Limb (tissue), 2 donors: ENCODE data around the gene CCDC197.
A peak's percentile ranks its signal among the peaks of the same experiment; 100 is the strongest.

Source experiments
- DNase-seq, 2 donors: peaks; one replicate each; pipeline ENCODE4 v3.0.0-alpha.2; 2016; ENCODE audit errors: extremely low spot score in 2 of 2

The CCDC197 gene

DNA sequence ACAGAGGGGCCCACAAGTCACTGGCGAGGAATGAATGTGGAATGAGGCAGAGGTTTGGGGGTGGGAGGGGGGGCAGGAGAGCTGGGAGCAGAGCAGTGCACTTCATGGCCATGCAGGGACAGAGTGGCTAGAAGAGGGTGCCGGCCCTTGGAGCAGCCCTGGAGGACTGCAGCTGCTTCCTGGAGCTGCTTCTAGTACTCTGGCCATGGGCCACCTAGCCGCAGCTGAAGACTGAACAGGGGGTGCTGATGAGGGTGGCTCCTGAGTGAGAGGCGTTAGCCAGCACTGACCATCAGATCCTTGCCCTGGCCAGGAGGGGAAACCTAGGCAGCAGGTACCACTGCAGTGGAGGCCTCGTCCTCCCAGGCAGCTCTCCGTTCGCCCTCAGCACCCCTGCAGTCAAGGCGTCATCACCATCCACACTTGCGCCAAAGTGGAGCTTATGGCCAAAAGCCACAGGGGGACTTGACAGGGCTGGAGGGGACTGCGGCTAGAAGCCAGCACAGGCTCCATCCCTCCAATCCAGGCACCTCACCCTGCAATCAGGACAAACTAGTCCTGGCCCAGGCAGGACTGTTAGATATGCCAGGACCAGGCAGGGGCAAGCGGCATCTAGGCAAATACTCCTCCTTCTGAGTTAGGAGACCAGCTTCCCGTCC lies 45.5 kb downstream of the CCDC197 start:
- DNase-seq: no peak

DNA sequence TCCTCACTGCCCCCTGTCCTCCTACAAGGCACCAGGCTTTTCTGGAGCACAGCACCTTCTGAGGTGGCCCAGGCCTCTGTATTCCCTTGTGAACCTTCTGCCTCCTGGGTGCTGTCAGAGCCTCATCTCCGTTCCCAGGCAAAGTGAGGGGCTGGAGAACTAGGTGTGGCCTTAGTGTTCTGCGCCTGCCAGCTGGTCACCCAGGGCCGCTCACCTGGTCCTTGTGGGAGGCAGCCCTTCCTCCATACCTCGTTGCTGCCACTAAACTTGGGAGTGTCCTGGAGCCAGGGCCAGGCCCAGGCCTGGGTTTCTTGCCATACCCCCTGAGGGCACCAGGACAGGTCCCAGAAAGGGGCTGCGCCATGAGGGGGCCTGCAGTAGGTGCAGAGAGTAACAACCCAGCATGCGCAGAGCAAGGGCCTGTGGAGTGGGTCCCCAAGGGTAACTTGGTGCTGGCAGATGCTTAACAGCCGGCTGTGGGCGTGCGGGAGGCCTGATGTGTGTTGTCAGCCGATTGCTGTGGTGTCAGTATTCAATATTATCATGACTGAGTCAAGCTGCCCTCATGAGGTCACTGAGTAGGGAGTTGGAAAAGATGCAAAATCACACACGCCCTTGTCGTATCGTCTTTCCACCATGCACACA lies 46.1 kb downstream of the CCDC197 start:
- no peak for DNase-seq

DNA sequence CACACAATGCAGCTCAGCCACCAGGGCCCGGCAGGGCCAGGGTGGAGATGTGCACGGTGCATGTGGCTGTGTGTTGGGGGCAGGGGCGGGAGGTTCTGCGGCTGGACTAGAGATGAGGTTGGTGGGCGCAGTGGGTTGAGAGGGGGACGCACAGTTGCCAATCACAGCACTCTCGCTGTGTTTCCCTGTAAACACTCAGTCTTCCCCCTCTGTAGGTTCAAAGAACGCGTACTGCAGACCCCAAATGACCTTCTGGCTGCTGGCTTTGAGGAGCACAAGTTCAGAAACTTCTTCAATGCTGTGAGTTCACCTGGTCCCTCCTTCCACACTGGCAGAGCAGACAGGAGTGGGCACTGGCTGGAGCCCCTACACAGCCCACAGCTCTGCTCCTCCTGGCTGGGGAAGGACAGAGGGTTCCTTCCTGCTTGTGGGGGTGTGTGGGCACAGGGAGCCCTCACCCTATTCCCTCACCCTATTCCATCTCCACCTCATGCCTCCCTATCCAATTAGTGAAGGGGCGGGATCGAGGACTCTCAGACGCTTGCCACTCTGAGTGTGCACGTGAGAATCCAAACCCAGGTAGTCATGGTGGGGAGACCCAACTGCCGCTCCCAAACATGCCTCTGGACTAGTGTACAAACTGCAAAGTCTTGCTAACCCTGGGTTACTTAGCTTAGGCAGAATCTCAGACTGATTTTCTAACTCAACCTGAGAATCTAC lies 46.8 kb downstream of the CCDC197 start:
- DNase-seq: no peak

DNA sequence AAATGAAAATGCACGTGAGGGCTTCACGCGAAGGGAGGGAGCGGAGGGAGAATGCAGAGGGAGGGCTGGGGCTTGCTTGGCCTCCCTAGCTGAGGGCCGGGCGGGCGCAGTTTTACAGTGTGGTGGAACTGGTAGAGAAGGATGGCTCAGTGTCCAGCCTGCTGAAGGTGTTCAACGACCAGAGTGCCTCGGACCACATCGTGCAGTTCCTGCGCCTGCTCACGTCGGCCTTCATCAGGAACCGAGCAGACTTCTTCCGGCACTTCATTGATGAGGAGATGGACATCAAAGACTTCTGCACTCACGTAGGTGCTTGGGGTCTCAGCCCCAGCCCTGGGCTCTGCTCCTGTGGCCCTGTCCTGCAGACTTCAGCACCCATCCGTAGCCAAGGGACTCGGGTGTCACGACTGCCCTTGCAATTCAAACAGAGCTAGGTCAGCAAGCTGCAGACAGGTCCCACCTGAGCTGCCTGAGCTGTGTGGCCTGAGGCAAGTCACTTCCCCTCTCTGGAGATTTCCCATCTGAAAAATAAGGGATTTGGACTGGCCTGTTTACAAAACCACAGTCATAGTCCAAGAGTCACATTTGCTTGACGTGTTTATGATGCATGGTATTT lies 47.5 kb downstream of the CCDC197 start:
- DNase-seq: no peak

DNA sequence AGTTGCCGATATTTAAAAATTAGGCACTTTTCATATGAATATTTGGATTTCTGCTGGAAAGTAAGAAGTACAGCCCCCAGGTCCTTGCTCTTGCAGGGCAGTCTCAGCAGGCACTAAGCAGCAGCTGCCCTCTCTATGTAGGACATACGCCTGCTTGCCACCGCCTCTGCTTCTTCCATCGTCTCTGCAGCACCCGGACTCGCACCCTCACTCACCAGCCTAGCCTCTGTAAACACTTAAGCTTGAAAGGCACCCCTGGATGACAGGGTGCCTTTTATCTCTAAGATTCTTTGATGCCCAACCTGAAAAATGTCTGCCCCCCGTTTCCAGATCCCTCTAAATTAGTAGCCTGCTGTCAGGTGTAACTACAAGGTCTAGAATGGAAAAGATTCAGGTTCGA lies 48.0 kb downstream of the CCDC197 start:
- no peak for DNase-seq

DNA sequence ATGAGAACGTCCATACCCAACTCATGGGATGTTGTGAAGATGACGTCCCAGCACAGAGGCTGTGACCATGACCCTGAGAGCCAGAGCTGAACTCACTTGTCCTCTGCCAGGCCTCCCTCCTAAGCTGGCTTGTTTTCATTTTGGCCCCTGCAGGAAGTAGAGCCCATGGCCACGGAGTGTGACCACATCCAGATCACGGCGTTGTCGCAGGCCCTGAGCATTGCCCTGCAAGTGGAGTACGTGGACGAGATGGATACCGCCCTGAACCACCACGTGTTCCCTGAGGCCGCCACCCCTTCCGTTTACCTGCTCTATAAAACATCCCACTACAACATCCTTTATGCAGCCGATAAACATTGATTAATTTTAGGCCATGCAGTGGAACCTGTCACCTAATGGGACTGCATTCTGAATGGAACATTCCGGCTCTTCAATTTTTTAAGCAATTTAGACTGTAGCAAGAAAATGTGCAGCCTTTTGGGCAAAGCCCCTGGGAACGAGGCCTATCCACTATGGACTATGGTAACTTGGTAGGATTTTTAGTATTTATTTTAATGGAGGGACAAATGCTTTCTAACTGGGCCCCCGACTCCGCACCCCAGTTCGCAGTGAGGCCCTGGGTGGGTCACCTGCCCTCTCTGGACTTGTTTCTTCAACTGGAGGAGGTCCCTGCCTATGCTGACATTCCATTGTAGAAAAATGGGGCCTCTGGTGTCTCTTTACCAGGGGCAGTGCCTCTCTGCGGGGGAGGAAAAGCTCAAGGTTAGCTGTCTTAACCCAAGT lies 48.7 kb downstream of the CCDC197 start:
- DNase-seq: peak in 1 of 2 donors; percentile 18

DNA sequence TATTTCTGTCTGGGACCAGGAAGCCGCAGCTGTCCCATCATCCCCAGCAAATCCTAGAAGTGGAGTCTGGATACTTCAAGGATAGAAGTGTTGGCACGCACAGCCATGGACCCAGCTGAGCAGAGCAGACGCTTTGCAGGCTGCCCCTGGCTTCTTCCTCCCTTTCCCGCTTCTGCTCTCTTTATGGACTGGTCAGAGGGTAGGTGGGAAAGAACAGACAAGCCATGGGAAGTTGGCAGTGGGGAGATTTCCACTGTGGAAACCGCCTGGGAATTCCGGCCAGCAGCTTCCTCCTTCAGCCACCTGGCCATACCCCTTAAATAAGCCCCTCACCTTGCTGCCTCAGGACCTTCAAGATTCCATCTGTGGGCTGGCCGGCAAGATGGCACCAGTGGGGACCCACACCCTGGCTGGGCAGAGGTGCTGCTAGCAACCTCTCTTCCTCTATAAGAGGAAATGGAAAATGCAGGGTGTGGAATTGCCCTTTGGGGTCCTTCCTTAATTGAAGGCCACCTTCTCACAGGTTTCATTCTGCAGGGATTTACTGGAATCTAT lies 49.7 kb downstream of the CCDC197 start:
- peak in 1 of 2 donors; percentile 9 for DNase-seq

DNA sequence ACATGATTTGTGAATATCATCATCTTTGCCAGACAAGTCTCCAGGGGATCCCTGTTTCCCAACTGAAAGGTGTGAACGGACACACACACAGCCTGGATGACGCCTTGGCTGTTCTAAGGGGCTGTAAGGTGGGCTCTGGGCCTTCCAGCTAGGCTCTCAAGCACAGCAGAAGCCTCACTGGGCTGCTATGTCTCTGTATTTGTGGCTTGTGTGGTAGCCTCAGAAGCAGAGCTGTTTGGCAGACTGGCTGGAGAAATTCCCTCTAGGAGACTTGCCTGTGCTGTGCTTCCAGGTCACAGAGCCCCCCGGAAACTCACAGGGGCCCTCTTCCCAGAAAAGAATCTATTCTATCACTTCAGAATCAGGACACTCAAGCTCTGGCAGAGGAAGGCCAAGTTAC lies 50.5 kb downstream of the CCDC197 start:
- DNase-seq: peak in 1 of 2 donors; percentile 18

DNA sequence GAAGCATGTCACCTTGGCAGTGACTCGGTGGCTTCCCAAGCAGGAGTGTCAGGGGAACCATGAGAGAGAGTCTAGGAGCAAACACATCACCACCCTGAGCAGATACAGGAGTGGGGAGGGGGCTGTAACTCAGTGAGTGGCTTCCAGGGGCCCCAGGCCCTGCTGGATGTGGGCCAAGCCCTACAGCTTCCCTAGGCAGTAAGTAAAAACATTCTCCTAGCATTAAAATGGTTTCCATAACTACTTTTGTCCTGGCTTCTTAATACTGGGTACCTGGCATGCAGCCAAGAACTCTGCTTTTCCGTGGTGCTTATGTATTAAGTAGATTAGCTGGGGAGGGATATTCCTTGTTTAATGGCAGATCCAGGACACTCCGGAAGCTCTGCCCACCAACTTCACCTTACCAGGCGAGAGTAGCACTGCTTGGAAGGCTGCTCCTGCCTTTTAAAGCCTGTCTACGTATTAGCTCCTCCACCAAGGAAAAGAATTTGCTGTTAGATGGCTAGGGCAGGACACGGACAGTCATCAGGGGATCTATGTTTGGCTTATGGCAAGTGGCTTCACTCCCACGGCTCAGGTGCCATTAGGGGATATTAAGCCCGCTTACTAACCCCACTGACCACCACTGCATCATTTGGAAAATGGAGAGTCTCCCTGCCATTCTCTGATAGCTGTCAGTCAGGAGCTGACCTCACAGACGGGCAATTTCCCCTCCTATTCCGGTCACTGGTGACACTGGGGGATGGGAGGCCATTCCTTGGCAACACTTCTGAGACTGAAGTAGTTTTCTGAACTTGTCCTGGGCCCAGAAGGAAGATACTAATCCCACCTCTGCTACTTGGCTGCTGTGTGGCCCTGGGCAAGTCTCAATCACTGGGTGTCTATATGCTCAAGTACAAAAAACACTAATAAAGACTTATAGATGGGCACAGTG lies 51.9 kb downstream of the CCDC197 start:
- peak in 1 of 2 donors; percentile 64 for DNase-seq

DNA sequence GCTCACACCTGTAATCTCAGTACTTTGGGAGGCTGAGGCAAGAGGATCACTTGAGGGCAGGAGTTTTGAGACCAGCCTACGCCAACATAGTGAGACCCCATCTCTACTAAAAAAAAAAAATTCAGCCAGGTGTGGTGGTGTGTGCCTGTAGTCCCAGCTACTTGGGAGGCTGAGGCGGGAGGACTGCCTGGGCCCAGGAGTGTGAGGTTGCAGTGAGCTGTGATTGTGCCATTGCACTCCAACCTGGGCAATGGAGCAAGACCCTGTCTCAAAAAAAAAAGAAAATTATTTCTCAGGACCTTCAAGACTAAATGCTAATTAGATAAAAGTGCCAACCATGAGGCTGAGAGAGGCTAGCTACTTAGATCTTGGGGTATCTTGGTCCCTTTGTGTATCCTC lies 52.5 kb downstream of the CCDC197 start:
- DNase-seq: no peak

DNA sequence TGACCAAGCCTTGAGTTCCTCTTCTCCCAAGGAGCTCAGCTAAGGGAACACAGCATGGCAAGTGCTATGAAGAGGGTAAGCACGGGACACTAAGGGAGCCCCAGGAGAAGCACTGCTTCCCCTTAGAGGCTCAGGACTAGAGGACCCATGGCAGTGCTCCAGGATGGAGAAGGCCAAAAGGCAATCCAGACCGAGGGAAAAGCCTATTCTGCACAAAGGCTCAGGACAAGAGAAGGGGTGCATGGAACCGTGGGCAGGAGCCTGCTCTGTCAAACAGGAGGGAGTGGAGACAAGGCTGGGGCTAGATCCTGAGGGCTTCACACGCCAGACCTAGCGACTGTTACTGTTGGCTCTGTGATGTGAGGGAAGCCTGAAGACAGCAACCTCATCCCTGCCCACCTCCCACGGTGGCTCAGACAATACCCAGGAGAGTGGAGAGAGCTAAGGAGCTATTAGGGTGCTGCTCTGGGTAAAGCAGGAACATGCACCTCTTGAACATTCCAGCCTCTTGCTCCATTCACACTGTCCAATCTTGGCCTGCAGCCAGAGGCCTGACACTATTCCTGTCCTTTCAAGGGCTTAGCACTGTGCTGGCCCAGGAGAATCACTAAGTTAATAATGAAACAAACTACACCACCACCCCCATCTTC lies 53.3 kb downstream of the CCDC197 start:
- peak in 1 of 2 donors; percentile 24 for DNase-seq

DNA sequence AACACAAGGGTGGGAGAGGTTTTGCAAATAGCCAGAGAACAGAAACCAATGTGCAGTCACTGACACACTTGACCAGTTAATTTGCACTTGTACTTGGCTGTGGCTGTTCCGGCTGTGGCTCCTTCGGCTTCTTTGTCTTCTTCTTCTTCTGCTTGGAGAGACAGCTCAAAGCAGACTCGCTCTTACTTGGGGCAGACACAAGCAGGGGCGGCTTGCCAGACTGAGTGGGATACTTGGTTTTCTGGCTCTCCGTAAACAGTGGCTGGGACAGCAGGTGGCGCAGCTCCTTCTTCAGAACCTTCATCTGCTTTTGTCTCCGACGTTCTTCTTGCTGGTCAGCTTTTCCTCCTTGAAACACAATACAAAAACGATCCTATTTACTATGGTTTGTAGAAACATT lies 54.0 kb downstream of the CCDC197 start:
- DNase-seq: no peak

DNA sequence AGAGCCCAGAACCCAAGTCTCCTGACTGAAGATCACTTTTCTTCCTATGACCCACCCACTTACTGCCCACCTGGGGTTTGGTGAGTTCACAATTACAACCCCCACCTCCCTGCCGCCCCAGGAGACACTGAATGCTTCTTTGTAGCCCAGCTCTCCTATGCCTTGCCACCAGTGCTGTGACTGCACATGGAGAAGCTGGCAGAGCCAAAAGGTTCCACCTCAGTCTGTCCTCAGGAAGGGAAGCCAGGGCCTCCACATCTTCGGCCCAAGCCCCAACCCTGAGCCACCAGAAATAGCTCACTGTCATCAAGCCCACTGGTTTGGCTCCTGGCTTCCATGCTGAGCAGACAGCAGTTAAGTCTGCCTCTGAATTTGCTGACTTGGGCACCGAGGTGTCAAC lies 54.7 kb downstream of the CCDC197 start:
- no peak for DNase-seq

DNA sequence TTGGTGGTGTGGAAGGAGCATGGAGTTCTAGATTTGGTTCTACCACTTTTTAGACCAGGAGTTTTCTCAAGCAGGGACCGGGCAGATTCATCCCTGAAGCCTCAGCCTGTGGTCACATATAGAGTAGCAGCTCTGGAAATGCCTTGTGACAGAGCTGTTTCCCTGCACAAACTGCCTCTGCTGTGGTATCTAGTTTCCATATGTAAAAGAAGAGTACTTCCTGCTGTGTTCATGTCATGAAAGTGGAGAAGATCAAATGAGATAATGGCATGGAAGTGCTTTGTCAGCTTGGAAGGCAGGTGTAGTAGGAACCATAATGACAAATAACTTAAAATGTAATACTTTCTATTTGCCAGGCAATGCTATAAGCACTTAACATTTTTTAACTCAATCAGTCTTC lies 55.1 kb downstream of the CCDC197 start:
- DNase-seq: no peak

DNA sequence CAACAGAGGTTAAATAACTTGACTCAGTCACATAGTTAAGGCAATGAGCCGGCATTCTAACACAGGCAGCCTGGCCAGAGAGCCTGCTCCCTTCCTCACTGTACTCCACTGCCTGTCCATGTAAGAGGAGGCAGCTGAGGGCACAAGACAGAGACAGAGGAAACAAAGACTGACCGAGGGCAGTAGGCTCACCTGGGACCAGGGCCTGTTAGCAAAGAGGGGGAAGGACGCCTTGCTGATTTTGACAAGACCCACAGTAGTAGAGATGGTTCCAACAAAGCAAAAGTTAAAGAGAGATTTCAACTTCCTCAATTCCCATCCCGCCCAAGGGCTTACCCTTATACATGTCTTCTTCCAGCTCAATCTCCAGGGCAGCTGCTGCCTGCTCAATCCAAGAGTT lies 55.6 kb downstream of the CCDC197 start:
- no peak for DNase-seq

DNA sequence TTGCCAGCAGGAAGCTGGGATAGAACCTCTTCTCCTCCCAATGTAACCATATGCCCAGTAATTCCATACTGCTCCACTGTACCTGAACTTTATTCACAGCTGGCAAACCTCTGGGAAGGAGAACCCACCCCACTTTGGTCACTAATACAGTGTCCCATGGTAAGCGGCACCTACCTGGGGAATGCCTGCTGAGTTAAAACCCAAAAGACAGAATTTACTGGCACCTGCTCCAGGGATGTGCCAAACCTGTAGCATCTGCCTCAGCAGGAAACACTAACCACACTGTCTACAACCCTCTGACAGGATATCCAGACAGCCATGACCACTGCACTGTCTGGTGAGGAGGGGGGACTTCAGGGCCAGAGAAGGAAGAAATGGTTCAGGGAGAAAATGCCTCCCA lies 57.3 kb downstream of the CCDC197 start:
- DNase-seq: no peak

DNA sequence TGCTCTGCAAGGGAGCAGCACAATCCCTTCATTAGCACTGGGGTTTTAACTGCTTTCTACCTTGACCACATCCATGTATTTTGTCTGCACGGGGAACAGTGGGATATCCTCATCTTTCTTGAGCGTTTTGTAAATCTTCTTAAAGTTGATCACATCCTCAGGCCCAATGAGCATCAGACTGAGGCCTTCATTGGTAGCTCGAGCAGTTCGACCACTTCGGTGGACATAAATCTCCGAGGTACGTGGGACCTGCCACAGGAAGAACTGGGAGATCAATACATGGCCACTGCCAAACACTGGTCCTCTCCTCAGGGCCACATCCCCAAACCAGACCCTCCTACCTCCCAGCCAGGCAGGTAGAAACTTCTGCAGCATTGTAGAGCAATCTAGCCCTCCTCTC lies 57.8 kb downstream of the CCDC197 start:
- no peak for DNase-seq

DNA sequence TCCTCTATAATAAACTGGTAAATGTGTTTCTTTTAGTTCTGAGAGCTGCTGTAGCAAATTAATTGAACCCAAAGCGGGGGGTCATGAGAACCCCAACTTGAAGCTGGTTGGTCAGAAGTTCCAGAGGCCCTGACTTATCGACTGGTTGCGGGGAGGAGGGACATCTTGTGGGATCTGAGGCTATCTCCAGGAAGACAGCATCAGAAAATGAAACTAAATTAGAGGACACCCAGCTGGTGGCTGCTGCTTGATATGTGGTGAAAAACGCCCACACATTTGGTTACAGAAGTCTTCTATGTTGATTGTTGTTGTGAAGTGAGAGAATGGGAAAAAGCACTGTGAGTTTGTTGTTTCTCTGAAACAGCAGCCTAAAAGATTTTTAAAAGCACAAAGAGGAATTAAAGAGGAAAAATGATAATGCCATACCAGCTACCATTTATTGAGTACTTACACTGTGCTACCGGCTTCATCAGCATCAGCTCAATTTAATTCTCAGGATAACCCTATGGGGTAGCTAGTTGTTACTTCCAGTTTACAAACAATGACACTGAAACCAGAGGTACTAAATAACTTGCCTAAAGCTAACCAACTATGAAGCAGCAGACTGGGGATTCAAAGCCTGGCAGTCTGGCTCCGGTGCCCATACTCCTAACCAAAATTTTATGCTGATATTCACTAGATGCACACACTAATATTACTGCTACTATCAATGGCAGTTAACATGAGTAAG lies 59.6 kb downstream of the CCDC197 start:
- no peak for DNase-seq

DNA sequence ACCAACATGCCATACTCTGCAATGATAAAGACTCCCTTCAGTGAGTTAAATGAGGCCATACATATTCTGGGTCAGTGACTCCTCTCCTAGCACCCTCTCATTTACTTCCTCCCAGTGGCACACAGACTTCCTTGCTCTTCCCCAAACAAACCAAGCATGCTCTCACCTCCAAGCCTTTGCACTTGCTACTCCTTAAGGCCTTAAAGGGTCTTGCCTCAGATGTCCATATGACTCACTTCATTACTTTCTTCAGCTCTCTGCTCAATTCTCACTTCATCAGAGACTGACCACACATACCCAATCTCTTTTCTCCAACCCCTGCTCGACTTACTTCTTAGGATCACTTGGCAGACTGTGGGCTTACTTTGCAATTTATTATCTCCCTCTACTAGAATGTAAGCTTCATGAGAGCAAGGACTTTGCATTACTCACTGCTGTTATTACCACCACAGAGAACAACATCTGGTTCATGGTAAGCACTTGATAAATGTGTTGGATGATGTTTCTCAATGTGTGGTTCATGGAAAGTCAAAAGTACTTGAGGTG lies 61.1 kb downstream of the CCDC197 start:
- DNase-seq: no peak
